Neural progenitor cell (in vitro differentiated cells): ENCODE results near the gene AFF2.

ENCODE experiments used
- CTCF ChIP-seq: fragments of 200-600 bp; sonication (generic); IDR thresholded peaks from 2 replicates; pipeline ENCODE4 v1.5.1; 2017; ENCODE audit warnings: antibody characterized with exemption, mild to moderate bottlenecking
- EZH2 ChIP-seq: fragments of 200-600 bp; sonication (generic); IDR thresholded peaks from 2 replicates; pipeline ENCODE4 v1.6.1; 2017; ENCODE audit warnings: antibody characterized with exemption, mild to moderate bottlenecking, moderate library complexity
- EZH2phosphoT487 ChIP-seq: fragments of 200-600 bp; sonication (generic); IDR thresholded peaks from 2 replicates; pipeline ENCODE4 v1.6.1; 2017; ENCODE audit warnings: antibody characterized with exemption

DNA sequence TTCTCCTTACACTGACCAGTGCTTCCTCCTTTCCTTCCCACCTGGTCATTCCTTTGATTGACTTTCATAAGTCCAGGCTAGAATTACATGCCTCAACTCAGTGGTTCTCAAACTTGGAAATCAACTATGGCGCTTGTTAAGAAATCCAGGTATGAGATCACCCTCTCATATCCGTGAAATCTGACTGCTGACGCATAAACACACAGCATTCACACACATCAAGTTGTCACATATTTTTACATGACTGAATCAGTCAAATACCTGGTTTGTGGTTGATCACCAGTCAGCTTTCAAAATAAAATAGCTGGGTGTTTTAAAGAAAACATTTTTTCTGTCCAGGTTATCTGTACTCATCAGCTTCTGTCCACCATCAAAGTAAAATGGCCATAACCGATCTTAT is 433.5 kb downstream of the AFF2 start:
- TF ChIP-seq EZH2 (no peak), CTCF (no peak), EZH2phosphoT487 (no peak)
